GM12864 (cell line): ENCODE measurements around the gene TDRD3.
"Not testable (repeated sequence)": the region's sequence is repeated elsewhere in the genome, so short reads cannot be mapped to it uniquely, and the experiment has no call there.

Experiments
- DNase-seq: peaks from one replicate; pipeline ENCODE4 v3.0.0-alpha.2; 2011; ENCODE audit warnings: low read depth
- H3K4me3 ChIP-seq: 2 replicates; pipeline ENCODE4 v1.5.1; 2011; ENCODE audit warnings: mild to moderate bottlenecking, low read depth, low read length, control low read depth
- CTCF ChIP-seq: IDR thresholded peaks from 2 replicates; pipeline ENCODE4 v1.5.1; 2011; ENCODE audit warnings: low read depth, mild to moderate bottlenecking, moderate library complexity, low read length, control low read depth, inconsistent platforms; ENCODE audit errors: missing control alignments

The TDRD3 gene

GRCh38 chr13:60355056-60355455 lies 42.0 kb upstream of the TDRD3 start:
- no peak for TF ChIP-seq CTCF

GRCh38 chr13:60356970-60357369 lies 40.0 kb upstream of the TDRD3 start:
- TF ChIP-seq CTCF, result no peak
- DNase-seq, result no peak
- no peak overlapping the region for H3K4me3 ChIP-seq

More at GRCh38 chr13:60355056-60355455, 42.0 kb upstream of the TDRD3 start:
- no peak for DNase-seq
- H3K4me3 ChIP-seq, result no peak overlapping the region

GRCh38 chr13:60358453-60358852 lies 38.6 kb upstream of the TDRD3 start:
- no peak overlapping the region for H3K4me3 ChIP-seq
- DNase-seq, result no peak
- TF ChIP-seq CTCF, result no peak

- DNase-seq, result no peak
- TF ChIP-seq CTCF, result no peak
- H3K4me3 ChIP-seq, result no peak overlapping the region
Observed at GRCh38 chr13:60363288-60363687, 33.7 kb upstream of the TDRD3 start.

- peak; percentile 44 for TF ChIP-seq CTCF
- H3K4me3 ChIP-seq, result no peak overlapping the region
- DNase-seq, result no peak
Observed at GRCh38 chr13:60369242-60369641, 27.8 kb upstream of the TDRD3 start.

- DNase-seq, result peak; percentile 3
- H3K4me3 ChIP-seq, result no peak overlapping the region
- TF ChIP-seq CTCF, result no peak
Observed at GRCh38 chr13:60370343-60370742, 26.7 kb upstream of the TDRD3 start.

- no peak for DNase-seq
- H3K4me3 ChIP-seq, result no peak overlapping the region
- TF ChIP-seq CTCF, result no peak
Observed at GRCh38 chr13:60372141-60372540, 24.9 kb upstream of the TDRD3 start.

GRCh38 chr13:60379282-60379681 lies 17.7 kb upstream of the TDRD3 start:
- not testable (repeated sequence) for DNase-seq, H3K4me3 ChIP-seq
